ENCODE data around the gene DCUN1D3. TPM values are rescaled to one million over a fixed set of nuclear protein-coding genes. Genes with fewer than 3 reads are reported as not detected.
A peak's percentile ranks its signal among the peaks of the same experiment; 100 is the strongest.
"Not testable (repeated sequence)": the region's sequence is repeated elsewhere in the genome, so short reads cannot be mapped to it uniquely, and the experiment has no call there.

The DCUN1D3 gene
- polyA plus RNA-seq, 3 donors, result 8.8 to 12.3 (median 11.1) TPM

- DNase-seq, result no peak
Measured at GRCh38 chr16:20866145-20866772, 33.9 kb downstream of the DCUN1D3 start.

GRCh38 chr16:20865420-20866131 is 34.6 kb downstream of the DCUN1D3 start:
- DNase-seq, result no peak

- DNase-seq, result not testable (repeated sequence)
Measured at GRCh38 chr16:20864376-20864775, 35.8 kb downstream of the DCUN1D3 start.

- DNase-seq, result no peak
Measured at GRCh38 chr16:20862162-20862960, 37.8 kb downstream of the DCUN1D3 start.

GRCh38 chr16:20860995-20861394 is 39.2 kb downstream of the DCUN1D3 start:
- DNase-seq, result not testable (repeated sequence)

GRCh38 chr16:20860361-20860760 is 39.8 kb downstream of the DCUN1D3 start:
- no peak for DNase-seq

- DNase-seq, result no peak
Measured at GRCh38 chr16:20859699-20860098, 40.5 kb downstream of the DCUN1D3 start.

GRCh38 chr16:20859229-20859628 is 40.9 kb downstream of the DCUN1D3 start:
- no peak for DNase-seq

- no peak for DNase-seq
Measured at GRCh38 chr16:20857281-20857680, 42.9 kb downstream of the DCUN1D3 start.

- no peak for DNase-seq
Measured at GRCh38 chr16:20854963-20855362, 45.2 kb downstream of the DCUN1D3 start.

- no peak for DNase-seq
Measured at GRCh38 chr16:20853981-20854620, 46.1 kb downstream of the DCUN1D3 start.

GRCh38 chr16:20853143-20853542 is 47.0 kb downstream of the DCUN1D3 start:
- DNase-seq, result no peak

- no peak for DNase-seq
Measured at GRCh38 chr16:20851601-20852000, 48.6 kb downstream of the DCUN1D3 start.

GRCh38 chr16:20850981-20851380 is 49.2 kb downstream of the DCUN1D3 start:
- no peak for DNase-seq

- DNase-seq, result peak; percentile 65
Measured at GRCh38 chr16:20849589-20850390, 50.4 kb downstream of the DCUN1D3 start.

- DNase-seq, result no peak
Measured at GRCh38 chr16:20847550-20847949, 52.6 kb downstream of the DCUN1D3 start.

- DNase-seq, result no peak
Measured at GRCh38 chr16:20846551-20846950, 53.6 kb downstream of the DCUN1D3 start.

- no peak for DNase-seq
Measured at GRCh38 chr16:20846030-20846429, 54.1 kb downstream of the DCUN1D3 start.

GRCh38 chr16:20844588-20844987 is 55.6 kb downstream of the DCUN1D3 start:
- no peak for DNase-seq

- DNase-seq, result no peak
Measured at GRCh38 chr16:20844054-20844453, 56.1 kb downstream of the DCUN1D3 start.

- no peak for DNase-seq
Measured at GRCh38 chr16:20839504-20839903, 60.7 kb downstream of the DCUN1D3 start.

Measured in renal pelvis (tissue), 4 donors.